CD4-positive, alpha-beta T cell treated with Interleukin-17A for 4 hours (primary cell): ENCODE data around the gene STIP1.
"Not testable (repeated sequence)": the region's sequence is repeated elsewhere in the genome, so short reads cannot be mapped to it uniquely, and the experiment has no call there.

ENCODE experiments used
- DNase-seq: peaks from one replicate; pipeline ENCODE4 v3.0.0-alpha.2; 2020; ENCODE audit warnings: mixed read lengths

The STIP1 gene

DNA sequence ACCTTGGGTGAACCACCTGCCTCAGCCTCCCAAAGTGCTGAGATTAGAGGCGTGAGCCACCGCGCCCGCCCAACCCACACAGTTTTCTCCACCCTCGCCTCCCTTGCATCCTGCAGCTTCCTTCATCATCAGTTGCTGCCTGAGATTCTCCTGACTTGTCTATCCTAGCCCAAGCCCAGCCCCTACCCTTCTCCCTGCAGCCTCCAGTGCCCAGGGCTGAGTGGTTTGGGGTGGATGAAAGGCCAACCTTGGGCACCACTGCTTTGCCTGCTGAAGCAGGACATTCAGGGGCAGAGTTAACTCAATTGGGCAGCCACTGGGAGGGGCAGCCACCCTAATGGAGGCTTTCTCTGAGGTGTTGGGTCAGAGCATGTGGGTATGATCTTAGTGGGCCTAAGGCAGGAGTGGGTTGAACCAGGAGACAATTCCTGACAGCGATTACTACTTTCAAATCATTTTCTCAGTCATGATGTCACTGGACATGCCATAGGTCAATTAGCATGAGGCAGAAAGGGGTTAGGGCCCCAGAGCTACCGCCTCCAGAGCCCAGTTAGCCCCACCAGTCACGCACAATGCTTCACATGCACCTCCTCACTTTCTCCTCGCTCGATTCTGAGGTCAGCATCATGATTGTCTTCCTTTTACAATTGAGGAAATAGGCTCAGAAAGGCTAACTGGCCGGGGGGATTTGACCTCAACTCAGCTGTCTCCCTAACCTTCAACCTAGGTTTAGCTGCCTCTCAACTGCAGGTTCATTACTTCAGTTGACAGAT is 53.9 kb downstream of the STIP1 start:
- DNase-seq: no peak

DNA sequence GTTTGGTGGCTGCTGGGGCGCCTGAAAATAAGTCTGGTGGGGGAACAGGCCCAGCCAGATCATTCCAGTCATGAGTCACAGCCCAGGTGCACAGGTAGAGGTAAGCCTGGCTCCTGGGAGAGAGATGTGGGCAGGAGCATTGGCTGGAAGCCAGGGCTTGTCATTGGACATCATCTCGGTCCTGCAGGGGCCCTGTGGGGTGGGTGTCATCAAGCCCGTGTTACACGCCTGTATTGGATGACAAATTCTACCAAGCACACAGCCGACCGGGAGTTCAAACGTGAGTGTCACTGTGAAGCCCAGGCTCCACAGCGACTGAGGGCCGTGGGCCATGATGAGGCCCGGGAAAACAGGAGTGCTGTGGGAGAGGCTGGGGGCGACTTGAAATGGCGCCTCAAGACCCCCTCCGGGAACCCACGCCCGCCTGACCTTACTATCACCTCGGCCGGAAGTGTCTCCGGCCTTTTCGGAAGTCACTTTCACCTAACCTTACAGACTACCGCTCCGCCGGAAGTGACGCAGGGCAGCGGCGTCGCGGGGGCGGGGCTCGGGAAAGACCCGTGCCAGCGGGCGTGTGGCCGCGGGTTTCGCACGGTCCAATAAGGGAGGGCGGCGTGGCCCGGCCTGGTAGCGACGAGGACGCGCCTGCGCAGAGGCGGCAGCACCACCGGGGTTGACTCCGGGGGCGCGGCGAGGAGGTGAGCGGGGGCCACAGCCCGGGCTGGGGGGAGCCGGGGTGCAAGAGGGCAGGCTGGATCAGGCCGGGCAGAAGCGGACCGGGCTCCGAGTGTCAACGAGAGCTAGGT is 54.7 kb downstream of the STIP1 start, which contains the start of gene FKBP2:
TSS of gene FKBP2 (plus strand) at position 661 of the 806 bp plus-strand sequence. CDS start 1,293 bp downstream, outside the sequence.
- DNase-seq: peak; percentile 97

- no peak for DNase-seq
Measured at GRCh38 chr11:64241241-64241490, 55.2 kb downstream of the STIP1 start.

- DNase-seq: peak; percentile 100
Measured at GRCh38 chr11:64241491-64242374, 55.8 kb downstream of the STIP1 start.

GRCh38 chr11:64243236-64243854 is 57.4 kb downstream of the STIP1 start:
- no peak for DNase-seq

GRCh38 chr11:64244107-64244506 is 58.1 kb downstream of the STIP1 start:
- no peak for DNase-seq

GRCh38 chr11:64244966-64245365 is 59.0 kb downstream of the STIP1 start:
- peak; percentile 26 for DNase-seq

DNA sequence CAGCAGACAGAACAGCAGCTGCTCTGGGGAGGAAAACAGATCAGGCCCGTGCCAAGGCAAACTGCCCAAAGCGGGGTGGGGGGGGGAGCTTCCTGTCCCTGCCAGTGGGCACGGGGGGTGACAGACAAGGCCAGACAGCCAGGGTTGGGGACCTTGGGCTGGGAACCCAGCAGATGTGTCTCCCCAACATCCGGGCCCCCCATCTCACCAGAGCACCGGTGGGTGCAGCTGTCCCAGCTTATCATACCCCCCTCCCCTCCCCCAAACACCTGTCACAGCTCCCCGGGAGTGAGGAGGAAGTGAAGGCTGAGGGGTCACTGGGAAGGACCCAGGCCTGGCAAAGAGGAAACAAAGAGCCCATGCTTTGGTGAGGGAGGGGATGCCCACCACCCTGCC is 59.4 kb downstream of the STIP1 start:
- DNase-seq: peak; percentile 84

DNA sequence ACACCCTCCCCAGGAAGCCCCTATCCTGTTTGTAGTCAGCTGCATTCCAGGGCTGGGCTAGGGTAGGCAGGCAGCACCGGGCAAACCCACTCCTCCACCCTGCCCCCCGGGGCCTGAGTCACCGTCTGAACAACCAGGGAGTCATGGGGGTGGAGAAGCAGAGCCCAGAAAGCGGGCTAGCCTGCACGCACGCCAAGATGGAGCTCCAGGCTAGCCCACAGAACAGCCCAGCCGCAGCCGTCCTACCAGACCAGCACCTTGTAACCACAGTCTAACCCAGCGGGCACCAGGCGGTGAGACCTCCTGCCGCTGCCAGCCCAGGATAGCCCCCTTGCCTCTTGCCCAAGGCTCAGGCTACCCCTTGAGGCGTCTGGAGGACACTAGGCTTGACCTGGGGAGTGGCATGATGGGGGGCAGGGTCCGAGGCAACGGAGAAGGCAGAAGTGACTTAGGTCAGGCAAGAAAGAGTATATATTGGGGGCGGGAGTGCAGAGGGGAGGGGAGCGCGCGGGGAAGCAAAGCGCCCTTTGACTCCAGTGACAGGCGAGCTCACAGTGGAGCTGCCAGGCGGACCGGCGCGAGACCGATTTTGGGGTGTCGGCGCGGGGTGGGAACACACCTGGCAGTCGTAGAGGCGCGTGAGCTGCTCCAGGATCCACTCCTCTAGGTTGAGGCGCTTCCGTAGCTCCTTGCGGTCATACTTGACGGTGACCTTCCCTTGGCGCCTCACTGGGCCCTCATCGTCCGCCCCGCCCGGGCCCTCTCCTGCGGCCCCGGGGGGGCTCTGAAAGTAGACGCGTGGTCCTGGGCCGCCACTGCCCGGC is 60.0 kb downstream of the STIP1 start:
- peak; percentile 91 for DNase-seq

DNA sequence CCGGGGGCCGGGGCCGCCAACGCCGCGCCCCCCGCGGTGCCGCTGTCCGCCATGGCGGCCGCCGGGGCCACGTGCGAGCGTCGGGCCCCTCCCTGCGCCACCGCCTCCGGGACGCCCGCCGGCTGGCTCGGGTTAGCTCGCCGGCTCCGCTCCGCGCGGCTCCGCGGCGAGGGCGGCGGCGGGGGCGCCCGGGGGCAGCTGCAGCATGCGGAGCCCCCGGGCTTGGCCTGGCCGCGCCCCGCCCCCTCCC is 60.6 kb downstream of the STIP1 start:
- not testable (repeated sequence) for DNase-seq

- peak; percentile 91 for DNase-seq
Measured at GRCh38 chr11:64246871-64247728, 61.1 kb downstream of the STIP1 start, which contains the start of gene PPP1R14B. Gene PPP1R14B, minus strand, starts transcription at chr11:64246943. Its CDS starts 270 bp downstream, at chr11:64246673.

DNA sequence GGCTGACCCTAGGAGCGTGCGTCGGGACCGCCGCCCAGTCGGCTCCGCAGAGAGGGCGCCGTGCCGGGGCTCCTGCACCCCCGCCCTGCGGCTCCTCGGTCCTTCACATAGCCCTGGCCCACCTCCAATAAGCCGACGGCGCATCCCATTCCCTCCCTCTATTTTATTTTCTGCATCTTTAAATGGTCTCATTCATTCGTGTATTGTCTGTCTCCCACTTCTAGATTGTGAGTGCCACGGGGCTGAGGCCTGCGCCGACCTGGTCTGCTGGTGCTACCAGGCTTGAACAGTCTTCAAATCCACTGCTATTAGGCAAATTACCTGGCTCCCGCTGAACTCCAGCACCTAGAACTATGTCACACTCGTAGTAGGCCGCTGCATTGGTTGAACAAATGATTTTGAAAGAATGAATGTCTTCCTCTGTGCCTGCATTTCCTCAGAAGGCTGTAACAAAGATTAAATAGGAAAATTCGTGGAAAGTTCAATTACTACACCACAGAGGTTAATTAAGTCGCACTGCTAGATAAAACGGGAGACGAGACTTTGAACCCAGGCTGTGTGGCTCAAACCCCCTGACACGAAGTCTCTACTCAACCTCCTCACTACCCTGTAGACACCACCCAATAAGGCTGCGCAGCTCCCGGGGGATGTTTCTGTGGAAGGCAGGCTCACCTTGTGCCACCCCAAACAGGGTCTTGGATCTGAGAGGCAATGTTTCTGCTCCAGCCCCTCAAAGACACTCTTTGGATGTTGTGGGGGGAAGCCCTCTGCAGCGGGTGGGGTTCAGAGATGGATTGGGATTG is 62.0 kb downstream of the STIP1 start:
- no peak for DNase-seq

- DNase-seq: no peak
Measured at GRCh38 chr11:64248578-64248977, 62.6 kb downstream of the STIP1 start.

- no peak for DNase-seq
Measured at GRCh38 chr11:64249038-64249437, 63.1 kb downstream of the STIP1 start.

- DNase-seq: no peak
Measured at GRCh38 chr11:64249563-64250414, 63.8 kb downstream of the STIP1 start.

DNA sequence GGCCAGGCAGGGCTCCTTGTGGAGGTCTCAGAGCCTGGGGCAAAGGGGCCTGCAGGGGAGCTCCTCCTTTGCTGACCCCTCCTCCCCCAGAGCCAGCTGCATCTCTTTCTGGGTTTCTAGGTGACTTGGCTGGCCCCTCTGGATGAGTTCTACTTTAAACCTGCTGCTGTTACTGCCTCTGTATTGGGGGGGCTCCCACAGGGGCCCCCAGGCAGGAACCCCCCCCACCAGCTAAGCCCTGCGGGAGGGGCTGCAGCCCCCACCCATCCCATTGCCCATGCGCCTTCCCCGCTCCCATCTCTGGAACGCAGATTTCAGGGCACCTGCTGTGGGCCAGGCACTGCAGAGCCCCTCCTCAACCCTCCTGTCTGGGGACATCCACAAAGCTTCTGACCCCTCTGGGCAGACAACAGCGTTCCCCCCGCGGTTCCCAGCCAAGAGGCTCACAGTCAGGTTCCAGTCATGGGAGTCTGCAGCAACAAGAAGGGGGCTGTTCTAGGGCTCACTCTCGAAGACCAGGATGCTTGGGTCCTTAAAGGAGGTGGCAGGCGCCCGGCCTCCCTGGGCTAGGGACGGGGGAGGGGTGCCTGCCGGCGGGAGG is 64.5 kb downstream of the STIP1 start:
- no peak for DNase-seq

- DNase-seq: peak; percentile 67
Measured at GRCh38 chr11:64251016-64251752, 65.2 kb downstream of the STIP1 start, which contains the start of gene PLCB3. Gene PLCB3, plus strand, starts transcription at chr11:64251530. Its CDS starts 120 bp downstream, at chr11:64251650.

- DNase-seq: no peak
Measured at GRCh38 chr11:64251753-64252002, 65.7 kb downstream of the STIP1 start.
